ENCODE results near the gene PIEZO1. TPM values are rescaled to one million over a fixed set of nuclear protein-coding genes. Genes with fewer than 3 reads are reported as not detected.

The PIEZO1 gene
- total RNA-seq, 1 donor, result 197 TPM

DNA sequence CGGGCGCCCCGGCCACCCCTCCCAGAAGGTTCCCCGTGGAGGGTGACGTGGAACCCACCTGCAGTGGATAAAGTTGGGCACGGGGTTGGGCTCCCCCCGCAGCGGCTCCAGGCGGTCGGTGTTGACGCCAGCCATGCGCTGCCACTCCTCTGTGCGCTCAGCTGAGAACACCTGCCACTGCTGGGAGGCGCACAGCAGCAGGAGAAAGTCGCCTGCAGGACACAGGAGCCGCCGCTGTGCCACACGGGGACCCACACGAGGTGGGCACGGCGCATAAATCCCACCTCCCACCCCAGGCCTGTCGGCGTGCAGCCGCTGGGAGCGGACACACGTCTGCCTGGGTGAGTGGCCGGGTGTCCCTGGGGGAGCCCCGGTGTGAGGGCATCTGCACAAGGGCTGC lies 58.0 kb downstream of the PIEZO1 start:
- DNase-seq (ENCODE audit: low read depth), result no peak
- no peak overlapping the region for H3K4me3 ChIP-seq (ENCODE audit: low read depth, low read length)
- TF ChIP-seq, protein P1, sequence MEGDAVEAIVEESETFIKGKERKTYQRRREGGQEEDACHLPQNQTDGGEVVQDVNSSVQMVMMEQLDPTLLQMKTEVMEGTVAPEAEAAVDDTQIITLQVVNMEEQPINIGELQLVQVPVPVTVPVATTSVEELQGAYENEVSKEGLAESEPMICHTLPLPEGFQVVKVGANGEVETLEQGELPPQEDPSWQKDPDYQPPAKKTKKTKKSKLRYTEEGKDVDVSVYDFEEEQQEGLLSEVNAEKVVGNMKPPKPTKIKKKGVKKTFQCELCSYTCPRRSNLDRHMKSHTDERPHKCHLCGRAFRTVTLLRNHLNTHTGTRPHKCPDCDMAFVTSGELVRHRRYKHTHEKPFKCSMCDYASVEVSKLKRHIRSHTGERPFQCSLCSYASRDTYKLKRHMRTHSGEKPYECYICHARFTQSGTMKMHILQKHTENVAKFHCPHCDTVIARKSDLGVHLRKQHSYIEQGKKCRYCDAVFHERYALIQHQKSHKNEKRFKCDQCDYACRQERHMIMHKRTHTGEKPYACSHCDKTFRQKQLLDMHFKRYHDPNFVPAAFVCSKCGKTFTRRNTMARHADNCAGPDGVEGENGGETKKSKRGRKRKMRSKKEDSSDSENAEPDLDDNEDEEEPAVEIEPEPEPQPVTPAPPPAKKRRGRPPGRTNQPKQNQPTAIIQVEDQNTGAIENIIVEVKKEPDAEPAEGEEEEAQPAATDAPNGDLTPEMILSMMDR (IDR thresholded peaks at IDR 0.05; ENCODE audit: insufficient read depth, low read depth, low read length), result no peak

GRCh38 chr16:88726408-88726749 lies 58.6 kb downstream of the PIEZO1 start:
- DNase-seq (ENCODE audit: low read depth), result no peak
- no peak overlapping the region for H3K4me3 ChIP-seq (ENCODE audit: low read depth, low read length)
- TF ChIP-seq, protein P1 (IDR thresholded peaks at IDR 0.05; ENCODE audit: insufficient read depth, low read depth, low read length), result no peak

- TF ChIP-seq, protein P1 (IDR thresholded peaks at IDR 0.05; ENCODE audit: insufficient read depth, low read depth, low read length), result no peak
- no peak for DNase-seq (ENCODE audit: low read depth)
- H3K4me3 ChIP-seq (ENCODE audit: low read depth, low read length), result no peak overlapping the region
Observed at GRCh38 chr16:88725609-88726407, 59.2 kb downstream of the PIEZO1 start.

- TF ChIP-seq, protein P1 (IDR thresholded peaks at IDR 0.05; ENCODE audit: insufficient read depth, low read depth, low read length), result no peak
- no peak overlapping the region for H3K4me3 ChIP-seq (ENCODE audit: low read depth, low read length)
- DNase-seq (ENCODE audit: low read depth), result no peak
Observed at GRCh38 chr16:88724855-88725555, 60.0 kb downstream of the PIEZO1 start.

- TF ChIP-seq, protein P1 (IDR thresholded peaks at IDR 0.05; ENCODE audit: insufficient read depth, low read depth, low read length), result no peak
- no peak overlapping the region for H3K4me3 ChIP-seq (ENCODE audit: low read depth, low read length)
- DNase-seq (ENCODE audit: low read depth), result no peak
Observed at GRCh38 chr16:88723911-88724310, 61.1 kb downstream of the PIEZO1 start.

GRCh38 chr16:88723507-88723887 lies 61.5 kb downstream of the PIEZO1 start:
- TF ChIP-seq, protein P1 (IDR thresholded peaks at IDR 0.05; ENCODE audit: insufficient read depth, low read depth, low read length), result no peak
- DNase-seq (ENCODE audit: low read depth), result no peak
- H3K4me3 ChIP-seq (ENCODE audit: low read depth, low read length), result no peak overlapping the region

Measured in fibroblast of villous mesenchyme (primary cell).